Activated T-helper 17 cell treated with anti-CD3 and anti-CD28 coated beads, Interleukin-2, amount 50 U/mL, for 72 hours (primary cell): ENCODE measurements around the gene PTPRD. TPM values are rescaled to one million over a fixed set of nuclear protein-coding genes. Genes with fewer than 3 reads are reported as not detected.
"Not testable (repeated sequence)": the region's sequence is repeated elsewhere in the genome, so short reads cannot be mapped to it uniquely, and the experiment has no call there.

Experiments
- ATAC-seq: fragments of 150-1000 bp; cut with Tn5 transposase; replicated peaks from 2 replicates; pipeline ENCODE4 v1.10.0; 2021; ENCODE audit warnings: mild to moderate bottlenecking, moderate library complexity
- H3K27ac Mint-ChIP-seq: one replicate; pipeline ENCODE4 v1.8.0; 2022; ENCODE audit warnings: mixed read lengths
- H3K27me3 Mint-ChIP-seq: one replicate; pipeline ENCODE4 v1.8.0; 2022; ENCODE audit warnings: mixed read lengths
- H3K36me3 Mint-ChIP-seq: one replicate; pipeline ENCODE4 v1.8.0; 2022; ENCODE audit warnings: low read depth, mild to moderate bottlenecking, mixed read lengths
- H3K4me1 Mint-ChIP-seq: one replicate; pipeline ENCODE4 v1.8.0; 2022; ENCODE audit warnings: mixed read lengths
- H3K4me3 Mint-ChIP-seq: one replicate; pipeline ENCODE4 v1.8.0; 2022; ENCODE audit warnings: mild to moderate bottlenecking, mixed read lengths
- H3K9me3 Mint-ChIP-seq: one replicate; pipeline ENCODE4 v1.8.0; 2022; ENCODE audit warnings: mixed read lengths
- total RNA-seq, 2 donors: library from RNA; stranded (reverse); gene quantifications; one replicate each; pipeline ENCODE4 v1.2.3, GENCODE V29; 2022

Gene PTPRD
- total RNA-seq, 2 donors from 2014 or later: 0.04 TPM; not detected in 1

GRCh38 chr9:8946461-8946860 lies 1666.3 kb downstream of the PTPRD start:
- no peaks in the 10 kb centered on the region for H3K4me1 Mint-ChIP-seq
- no peak overlapping the region for H3K27ac Mint-ChIP-seq
- H3K4me3 Mint-ChIP-seq: no peak overlapping the region
- peaks cover 9% of the 10 kb centered on the region for H3K9me3 Mint-ChIP-seq
- no peaks in the 10 kb centered on the region for H3K36me3 Mint-ChIP-seq
- no peaks in the 10 kb centered on the region for H3K27me3 Mint-ChIP-seq
- no peak for ATAC-seq

- Mint-ChIP-seq H3K36me3 (no peaks in the 10 kb centered on the region), H3K27ac (no peak overlapping the region), H3K4me1 (no peaks in the 10 kb centered on the region), H3K27me3 (no peaks in the 10 kb centered on the region), H3K4me3 (no peak overlapping the region), H3K9me3 (peaks cover 9% of the 10 kb centered on the region)
- ATAC-seq: no peak
Observed at GRCh38 chr9:8943392-8943791, 1669.4 kb downstream of the PTPRD start.

GRCh38 chr9:8940650-8941049 lies 1672.2 kb downstream of the PTPRD start:
- Mint-ChIP-seq H3K9me3 (peaks cover 7% of the 10 kb centered on the region), H3K4me1 (no peaks in the 10 kb centered on the region), H3K27ac (no peak overlapping the region), H3K4me3 (no peak overlapping the region), H3K27me3 (no peaks in the 10 kb centered on the region), H3K36me3 (no peaks in the 10 kb centered on the region)
- ATAC-seq: no peak

GRCh38 chr9:8926461-8926860 lies 1686.3 kb downstream of the PTPRD start:
- Mint-ChIP-seq H3K4me3 (no peak overlapping the region), H3K9me3 (peaks cover 6% of the 10 kb centered on the region), H3K36me3 (no peaks in the 10 kb centered on the region), H3K27me3 (no peaks in the 10 kb centered on the region), H3K4me1 (no peaks in the 10 kb centered on the region), H3K27ac (no peak overlapping the region)
- ATAC-seq: no peak

GRCh38 chr9:8924562-8924961 lies 1688.2 kb downstream of the PTPRD start:
- Mint-ChIP-seq H3K36me3 (no peaks in the 10 kb centered on the region), H3K27me3 (no peaks in the 10 kb centered on the region), H3K27ac (no peak overlapping the region), H3K9me3 (peaks cover 6% of the 10 kb centered on the region), H3K4me3 (no peak overlapping the region), H3K4me1 (no peaks in the 10 kb centered on the region)
- ATAC-seq: no peak

- not testable (repeated sequence) for H3K27ac Mint-ChIP-seq, H3K36me3 Mint-ChIP-seq, H3K9me3 Mint-ChIP-seq, H3K4me1 Mint-ChIP-seq, H3K27me3 Mint-ChIP-seq, H3K4me3 Mint-ChIP-seq, ATAC-seq
Observed at GRCh38 chr9:8920478-8921183, 1692.2 kb downstream of the PTPRD start.

- H3K27me3 Mint-ChIP-seq: no peaks in the 10 kb centered on the region
- no peaks in the 10 kb centered on the region for H3K36me3 Mint-ChIP-seq
- H3K9me3 Mint-ChIP-seq: no peaks in the 10 kb centered on the region
- no peak overlapping the region for H3K4me3 Mint-ChIP-seq
- no peak for ATAC-seq
- no peak overlapping the region for H3K27ac Mint-ChIP-seq
- H3K4me1 Mint-ChIP-seq: no peaks in the 10 kb centered on the region
Observed at GRCh38 chr9:8917956-8918739, 1694.7 kb downstream of the PTPRD start.

GRCh38 chr9:8916771-8917170 lies 1696.0 kb downstream of the PTPRD start:
- Mint-ChIP-seq H3K27me3 (no peaks in the 10 kb centered on the region), H3K36me3 (no peaks in the 10 kb centered on the region), H3K27ac (no peak overlapping the region), H3K9me3 (no peaks in the 10 kb centered on the region), H3K4me1 (no peaks in the 10 kb centered on the region), H3K4me3 (no peak overlapping the region)
- no peak for ATAC-seq

GRCh38 chr9:8907868-8908267 lies 1704.9 kb downstream of the PTPRD start:
- H3K4me3 Mint-ChIP-seq: no peak overlapping the region
- no peaks in the 10 kb centered on the region for H3K36me3 Mint-ChIP-seq
- no peaks in the 10 kb centered on the region for H3K4me1 Mint-ChIP-seq
- no peak for ATAC-seq
- no peak overlapping the region for H3K27ac Mint-ChIP-seq
- H3K9me3 Mint-ChIP-seq: no peaks in the 10 kb centered on the region
- peaks cover 3% of the 10 kb centered on the region for H3K27me3 Mint-ChIP-seq

- H3K27ac Mint-ChIP-seq: no peak overlapping the region
- H3K9me3 Mint-ChIP-seq: no peaks in the 10 kb centered on the region
- no peak overlapping the region for H3K4me3 Mint-ChIP-seq
- H3K4me1 Mint-ChIP-seq: no peaks in the 10 kb centered on the region
- no peaks in the 10 kb centered on the region for H3K36me3 Mint-ChIP-seq
- ATAC-seq: no peak
- H3K27me3 Mint-ChIP-seq: peaks cover 3% of the 10 kb centered on the region
Observed at GRCh38 chr9:8905731-8906130, 1707.1 kb downstream of the PTPRD start.

GRCh38 chr9:8904771-8905515 lies 1707.9 kb downstream of the PTPRD start:
- Mint-ChIP-seq H3K27me3 (peaks cover 3% of the 10 kb centered on the region), H3K36me3 (no peaks in the 10 kb centered on the region), H3K4me3 (no peak overlapping the region), H3K4me1 (no peaks in the 10 kb centered on the region), H3K27ac (no peak overlapping the region), H3K9me3 (no peaks in the 10 kb centered on the region)
- no peak for ATAC-seq

GRCh38 chr9:8903077-8903476 lies 1709.7 kb downstream of the PTPRD start:
- H3K27ac Mint-ChIP-seq: no peak overlapping the region
- H3K36me3 Mint-ChIP-seq: no peaks in the 10 kb centered on the region
- no peaks in the 10 kb centered on the region for H3K4me1 Mint-ChIP-seq
- no peak for ATAC-seq
- H3K9me3 Mint-ChIP-seq: no peaks in the 10 kb centered on the region
- H3K4me3 Mint-ChIP-seq: no peak overlapping the region
- peaks cover 3% of the 10 kb centered on the region for H3K27me3 Mint-ChIP-seq

GRCh38 chr9:8901146-8901545 lies 1711.7 kb downstream of the PTPRD start:
- H3K27ac Mint-ChIP-seq: no peak overlapping the region
- H3K4me1 Mint-ChIP-seq: no peaks in the 10 kb centered on the region
- H3K27me3 Mint-ChIP-seq: no peaks in the 10 kb centered on the region
- no peak overlapping the region for H3K4me3 Mint-ChIP-seq
- no peak for ATAC-seq
- H3K36me3 Mint-ChIP-seq: no peaks in the 10 kb centered on the region
- H3K9me3 Mint-ChIP-seq: no peaks in the 10 kb centered on the region

- Mint-ChIP-seq H3K36me3 (no peaks in the 10 kb centered on the region), H3K9me3 (no peaks in the 10 kb centered on the region), H3K4me1 (no peaks in the 10 kb centered on the region), H3K4me3 (no peak overlapping the region), H3K27me3 (peaks cover 6% of the 10 kb centered on the region), H3K27ac (no peak overlapping the region)
- ATAC-seq: no peak
Observed at GRCh38 chr9:8899511-8899910, 1713.3 kb downstream of the PTPRD start.

- ATAC-seq: no peak
- no peaks in the 10 kb centered on the region for H3K9me3 Mint-ChIP-seq
- H3K4me3 Mint-ChIP-seq: no peak overlapping the region
- H3K36me3 Mint-ChIP-seq: no peaks in the 10 kb centered on the region
- no peak overlapping the region for H3K27ac Mint-ChIP-seq
- H3K27me3 Mint-ChIP-seq: peaks cover 13% of the 10 kb centered on the region
- H3K4me1 Mint-ChIP-seq: no peaks in the 10 kb centered on the region
Observed at GRCh38 chr9:8895861-8896224, 1717.0 kb downstream of the PTPRD start.
